Type B pancreatic cell (in vitro differentiated cells): ENCODE data around the gene LAMB4. TPM values are rescaled to one million over a fixed set of nuclear protein-coding genes. Genes with fewer than 3 reads are reported as not detected.

Source experiments
- DNase-seq: peaks from one replicate; pipeline ENCODE4 v3.0.0; 2021; ENCODE audit warnings: mixed read lengths; ENCODE audit not compliant: unreplicated experiment; ENCODE audit errors: extremely low spot score
- H3K27ac Mint-ChIP-seq: 2 replicates; pipeline ENCODE4 v1.8.0; 2021; ENCODE audit warnings: mild to moderate bottlenecking, mixed read lengths
- H3K27me3 Mint-ChIP-seq: 2 replicates; pipeline ENCODE4 v1.8.0; 2021; ENCODE audit warnings: mixed read lengths
- H3K36me3 Mint-ChIP-seq: 2 replicates; pipeline ENCODE4 v1.8.0; 2021; ENCODE audit warnings: mixed read lengths
- H3K4me1 Mint-ChIP-seq: one replicate; pipeline ENCODE4 v1.8.0; 2021; ENCODE audit warnings: mixed read lengths; ENCODE audit not compliant: unreplicated experiment
- H3K4me3 Mint-ChIP-seq: 2 replicates; pipeline ENCODE4 v1.8.0; 2021; ENCODE audit warnings: mild to moderate bottlenecking, mixed read lengths
- H3K9me3 Mint-ChIP-seq: 2 replicates; pipeline ENCODE4 v1.8.0; 2021; ENCODE audit warnings: mixed read lengths
- CTCF ChIP-seq: fragments of 200-600 bp; sonication (generic); conservative IDR thresholded peaks from 2 replicates; pipeline ENCODE4 v1.5.0; 2021; ENCODE audit warnings: antibody characterized with exemption, mild to moderate bottlenecking
- total RNA-seq: library from RNA; stranded (reverse); gene quantifications from 2 replicates; pipeline ENCODE4 v1.2.1, GENCODE V29; 2021; ENCODE audit warnings: low replicate concordance

LAMB4 gene
- total RNA-seq, 1 donor from 2014 or later: 1.3 TPM

- Mint-ChIP-seq H3K4me3 (no peak overlapping the region), H3K9me3 (no peaks in the 10 kb centered on the region), H3K27me3 (no peaks in the 10 kb centered on the region), H3K36me3 (no peaks in the 10 kb centered on the region), H3K4me1 (peaks cover 28% of the 10 kb centered on the region), H3K27ac (no peak overlapping the region)
- no peak for DNase-seq
- TF ChIP-seq CTCF: no peak
These were observed 115.1 kb downstream of the LAMB4 start for GRCh38 chr7:108014747-108015682.

GRCh38 chr7:108014215-108014614 lies 115.9 kb downstream of the LAMB4 start:
- Mint-ChIP-seq H3K4me1 (peaks cover 28% of the 10 kb centered on the region), H3K36me3 (no peaks in the 10 kb centered on the region), H3K27ac (no peak overlapping the region), H3K27me3 (no peaks in the 10 kb centered on the region), H3K9me3 (no peaks in the 10 kb centered on the region), H3K4me3 (no peak overlapping the region)
- DNase-seq: no peak
- TF ChIP-seq CTCF: no peak

GRCh38 chr7:108012499-108013430 lies 117.4 kb downstream of the LAMB4 start:
- Mint-ChIP-seq H3K4me1 (peaks cover 26% of the 10 kb centered on the region), H3K27ac (peak overlapping the region; percentile 4), H3K36me3 (no peaks in the 10 kb centered on the region), H3K27me3 (no peaks in the 10 kb centered on the region), H3K4me3 (no peak overlapping the region), H3K9me3 (no peaks in the 10 kb centered on the region)
- no peak for DNase-seq
- no peak for TF ChIP-seq CTCF

- Mint-ChIP-seq H3K4me1 (peaks cover 16% of the 10 kb centered on the region), H3K36me3 (no peaks in the 10 kb centered on the region), H3K9me3 (no peaks in the 10 kb centered on the region), H3K27me3 (peaks cover 9% of the 10 kb centered on the region), H3K27ac (peak overlapping the region; percentile 21), H3K4me3 (no peak overlapping the region)
- no peak for TF ChIP-seq CTCF
- no peak for DNase-seq
These were observed 119.8 kb downstream of the LAMB4 start for GRCh38 chr7:108010377-108010776.

- no peak for DNase-seq
- Mint-ChIP-seq H3K27me3 (peaks cover 13% of the 10 kb centered on the region), H3K4me3 (no peak overlapping the region), H3K4me1 (peaks cover 17% of the 10 kb centered on the region), H3K27ac (no peak overlapping the region), H3K9me3 (no peaks in the 10 kb centered on the region), H3K36me3 (no peaks in the 10 kb centered on the region)
- no peak for TF ChIP-seq CTCF
These were observed 120.3 kb downstream of the LAMB4 start for GRCh38 chr7:108009873-108010272.
